GM06990 (cell line): ENCODE measurements around the gene SCYL3.

ENCODE experiments used
- DNase-seq: peaks from one replicate; pipeline ENCODE4 v3.0.0-alpha.2; 2011; ENCODE audit not compliant: insufficient read length; ENCODE audit errors: extremely low read depth
- H3K27me3 ChIP-seq: replicated peaks from 2 replicates; pipeline ENCODE4 v1.6.0; 2011; ENCODE audit warnings: low read length; ENCODE audit not compliant: control insufficient read depth, insufficient read depth
- H3K36me3 ChIP-seq: 2 replicates; pipeline ENCODE4 v1.5.1; 2011; ENCODE audit warnings: low read length; ENCODE audit not compliant: control insufficient read depth, insufficient read depth
- H3K4me3 ChIP-seq: replicated peaks from 2 replicates; pipeline ENCODE4 v1.5.1; 2011; ENCODE audit warnings: low read depth, mild to moderate bottlenecking, control low read depth, low read length
- TF ChIP-seq, protein P1 (sequence below): IDR thresholded peaks from 2 replicates; pipeline ENCODE4 v1.5.1; 2011; ENCODE audit warnings: low read length, control low read depth, mild to moderate bottlenecking, inconsistent platforms; ENCODE audit not compliant: insufficient read depth, poor library complexity, severe bottlenecking

The SCYL3 gene

DNA sequence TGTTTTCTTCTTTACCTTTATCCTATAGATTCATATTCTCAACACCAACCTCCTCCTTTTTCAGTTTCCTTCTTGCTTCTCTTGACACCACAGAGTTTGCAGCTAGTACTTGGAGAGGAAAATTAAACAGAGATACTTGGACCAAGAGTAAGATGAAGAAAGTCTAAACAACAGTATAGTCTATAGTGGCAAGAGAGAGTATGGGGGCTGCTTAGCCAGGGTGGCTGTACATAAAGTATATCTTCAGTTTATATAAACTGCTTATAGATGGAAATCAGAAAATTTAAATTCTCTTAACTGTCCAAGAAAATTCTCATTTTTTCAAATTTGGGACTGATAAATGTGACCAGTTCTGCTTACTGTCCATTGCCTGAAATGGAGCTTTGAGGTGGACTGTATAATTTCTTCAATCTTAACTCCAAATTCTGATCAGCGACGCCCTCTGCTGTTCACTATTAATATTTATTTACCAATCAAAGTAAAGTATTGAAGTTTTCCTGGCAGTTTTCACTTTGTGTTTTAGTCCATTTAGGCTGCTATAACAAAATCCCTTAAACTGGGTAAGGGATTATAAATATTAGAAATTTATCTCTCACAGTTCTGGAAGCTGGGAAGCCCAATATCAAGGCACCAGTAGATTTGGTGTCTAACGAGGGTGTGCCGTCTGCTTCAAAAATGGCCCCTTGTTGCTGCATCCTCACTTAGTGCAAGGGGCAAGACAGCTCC, 84.2 kb downstream of the SCYL3 start:
- TF ChIP-seq, protein P1, sequence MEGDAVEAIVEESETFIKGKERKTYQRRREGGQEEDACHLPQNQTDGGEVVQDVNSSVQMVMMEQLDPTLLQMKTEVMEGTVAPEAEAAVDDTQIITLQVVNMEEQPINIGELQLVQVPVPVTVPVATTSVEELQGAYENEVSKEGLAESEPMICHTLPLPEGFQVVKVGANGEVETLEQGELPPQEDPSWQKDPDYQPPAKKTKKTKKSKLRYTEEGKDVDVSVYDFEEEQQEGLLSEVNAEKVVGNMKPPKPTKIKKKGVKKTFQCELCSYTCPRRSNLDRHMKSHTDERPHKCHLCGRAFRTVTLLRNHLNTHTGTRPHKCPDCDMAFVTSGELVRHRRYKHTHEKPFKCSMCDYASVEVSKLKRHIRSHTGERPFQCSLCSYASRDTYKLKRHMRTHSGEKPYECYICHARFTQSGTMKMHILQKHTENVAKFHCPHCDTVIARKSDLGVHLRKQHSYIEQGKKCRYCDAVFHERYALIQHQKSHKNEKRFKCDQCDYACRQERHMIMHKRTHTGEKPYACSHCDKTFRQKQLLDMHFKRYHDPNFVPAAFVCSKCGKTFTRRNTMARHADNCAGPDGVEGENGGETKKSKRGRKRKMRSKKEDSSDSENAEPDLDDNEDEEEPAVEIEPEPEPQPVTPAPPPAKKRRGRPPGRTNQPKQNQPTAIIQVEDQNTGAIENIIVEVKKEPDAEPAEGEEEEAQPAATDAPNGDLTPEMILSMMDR, result peak; percentile 34
- peaks cover 2% of the 10 kb centered on the region for H3K36me3 ChIP-seq
- no peak for DNase-seq

DNA sequence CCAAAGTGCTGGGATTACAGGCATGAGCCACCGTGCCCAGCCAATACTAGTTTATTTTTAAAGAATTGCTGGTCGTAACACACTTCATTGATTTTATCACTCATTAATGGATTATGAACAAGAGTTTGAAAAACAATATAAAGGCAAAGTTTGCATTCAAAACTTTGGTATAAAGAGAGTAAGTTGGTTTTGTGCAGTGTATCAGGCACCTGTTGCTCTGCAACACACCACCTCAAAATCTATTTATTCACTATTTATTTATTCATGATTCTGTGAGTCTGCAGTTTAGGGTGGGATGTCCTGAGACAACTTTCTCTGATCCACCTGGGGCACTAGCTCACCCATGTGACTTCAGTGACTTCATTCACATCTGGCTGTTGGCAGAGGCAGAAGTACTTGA, 88.8 kb downstream of the SCYL3 start:
- TF ChIP-seq, protein P1, result no peak
- no peak overlapping the region for H3K4me3 ChIP-seq
- no peaks in the 10 kb centered on the region for H3K27me3 ChIP-seq
- DNase-seq, result no peak
- H3K36me3 ChIP-seq, result no peaks in the 10 kb centered on the region; the same call in 1 of the 2 replicates

More for the DNA sequence above, 84.2 kb downstream of the SCYL3 start:
- Histone ChIP-seq H3K27me3 (no peaks in the 10 kb centered on the region), H3K4me3 (no peak overlapping the region)

DNA sequence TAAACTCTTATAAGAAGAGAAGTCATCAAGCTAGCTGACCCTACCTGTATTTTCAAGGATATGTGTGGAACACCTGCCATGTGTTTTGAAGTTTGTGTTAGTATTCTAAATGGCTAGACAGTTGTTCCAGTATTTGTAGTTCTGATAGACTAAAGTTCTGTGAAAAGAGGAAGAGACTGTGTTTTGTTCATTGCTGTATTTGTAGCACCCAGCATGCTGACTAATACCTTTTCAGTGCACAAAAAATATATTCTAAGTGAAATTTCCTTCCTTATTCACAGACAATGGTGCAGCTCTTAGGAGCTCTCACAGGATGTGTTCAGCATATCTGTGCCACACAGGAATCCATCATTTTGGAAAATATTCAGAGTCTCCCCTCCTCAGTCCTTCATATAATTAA, 90.8 kb downstream of the SCYL3 start:
- TF ChIP-seq, protein P1, result no peak
- Histone ChIP-seq H3K36me3 (peaks cover 3% of the 10 kb centered on the region), H3K27me3 (no peaks in the 10 kb centered on the region), H3K4me3 (no peak overlapping the region)
- no peak for DNase-seq
